HG02970 (cell line): ENCODE results near the gene FILIP1.
"Not testable (repeated sequence)": the region's sequence is repeated elsewhere in the genome, so short reads cannot be mapped to it uniquely, and the experiment has no call there.

Experiments
- ATAC-seq: cut with Tn5 transposase; IDR thresholded peaks from one replicate; pipeline ENCODE4 v1.9.1; 2021; ENCODE audit warnings: mild to moderate bottlenecking, moderate library complexity, moderate number of reproducible peaks; ENCODE audit not compliant: unreplicated experiment, low FRiP score

FILIP1 gene

GRCh38 chr6:75424618-75425548 lies 68.7 kb downstream of the FILIP1 start:
- no peak for ATAC-seq

DNA sequence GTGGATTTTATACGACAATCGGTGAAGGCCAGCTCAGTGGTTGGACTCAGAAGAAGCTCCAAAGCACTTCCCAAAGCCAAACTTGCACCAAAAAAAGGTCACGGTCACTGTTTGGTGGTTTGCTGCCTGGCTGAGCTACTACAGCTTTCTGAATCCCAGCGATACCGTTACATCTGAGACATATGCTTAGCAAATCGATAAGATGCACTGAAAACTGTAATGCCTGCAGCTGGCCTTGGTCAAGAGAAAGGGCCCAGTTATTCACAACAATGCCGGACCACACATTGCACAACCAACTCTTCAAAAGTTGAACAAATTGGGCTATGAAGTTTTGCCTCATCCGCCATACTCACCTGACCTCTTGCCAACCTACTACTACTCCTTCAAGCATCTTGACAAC lies 70.2 kb downstream of the FILIP1 start:
- ATAC-seq = no peak

DNA sequence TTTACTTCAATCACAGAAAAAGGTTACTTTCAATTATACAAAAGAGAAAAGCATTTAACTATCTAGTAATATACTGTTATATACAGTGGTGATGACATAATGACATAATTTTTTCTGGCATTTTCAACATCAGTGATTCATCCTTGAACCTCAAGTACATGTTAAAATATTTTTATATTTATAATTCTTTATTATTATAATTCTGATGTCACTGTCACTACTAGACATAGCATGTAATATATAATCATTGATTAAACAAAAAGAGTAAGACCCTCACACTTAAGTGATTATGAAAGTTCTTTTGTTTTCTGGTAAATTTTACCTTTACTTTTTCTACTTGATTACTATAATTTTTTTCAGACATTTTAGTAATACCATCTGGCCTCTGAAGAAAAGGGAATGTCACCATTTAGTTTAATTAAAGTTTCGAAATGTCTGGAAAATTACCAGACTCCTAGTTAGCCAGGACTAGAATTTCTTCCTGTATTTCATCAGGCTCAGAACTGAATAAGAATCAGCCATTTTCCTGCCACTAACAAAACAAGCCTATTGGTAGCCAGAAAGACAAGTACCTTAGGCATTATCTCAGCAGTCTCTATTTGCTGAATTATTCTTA lies 71.5 kb downstream of the FILIP1 start:
- ATAC-seq = no peak

DNA sequence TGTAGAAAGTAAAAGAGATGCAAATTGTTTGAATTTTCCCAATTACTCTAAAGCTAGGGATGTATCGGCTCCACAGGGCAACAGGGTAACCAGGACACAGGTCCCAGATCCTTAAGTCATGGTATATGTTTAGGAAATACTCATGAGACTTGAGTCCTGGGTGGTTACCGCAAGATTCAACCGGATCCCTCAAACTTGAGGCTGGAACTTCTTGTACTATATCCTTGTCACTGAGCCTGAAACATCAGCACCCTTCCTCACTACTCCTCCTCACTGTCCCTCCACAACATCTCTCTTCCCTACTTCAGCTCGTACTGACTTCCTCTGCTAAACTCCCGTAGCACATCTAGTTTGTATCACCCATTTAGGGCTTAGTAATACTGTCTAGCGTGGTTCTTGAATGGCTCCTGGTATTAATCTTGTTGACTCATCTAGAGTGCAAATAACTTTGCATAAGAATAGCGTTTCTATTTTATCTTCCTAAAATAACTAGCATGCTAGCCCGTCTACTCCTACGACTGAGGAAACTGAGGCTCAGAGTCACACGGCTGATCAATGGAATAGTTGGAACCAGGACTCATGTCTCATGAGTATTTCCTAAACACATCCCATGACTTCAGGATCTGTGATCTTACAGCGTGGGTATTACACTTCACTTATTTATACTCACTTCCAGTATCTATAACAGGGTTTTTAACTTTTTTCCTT lies 72.1 kb downstream of the FILIP1 start:
- ATAC-seq = no peak

- no peak for ATAC-seq
Measured at GRCh38 chr6:75419980-75420379, 73.6 kb downstream of the FILIP1 start.

DNA sequence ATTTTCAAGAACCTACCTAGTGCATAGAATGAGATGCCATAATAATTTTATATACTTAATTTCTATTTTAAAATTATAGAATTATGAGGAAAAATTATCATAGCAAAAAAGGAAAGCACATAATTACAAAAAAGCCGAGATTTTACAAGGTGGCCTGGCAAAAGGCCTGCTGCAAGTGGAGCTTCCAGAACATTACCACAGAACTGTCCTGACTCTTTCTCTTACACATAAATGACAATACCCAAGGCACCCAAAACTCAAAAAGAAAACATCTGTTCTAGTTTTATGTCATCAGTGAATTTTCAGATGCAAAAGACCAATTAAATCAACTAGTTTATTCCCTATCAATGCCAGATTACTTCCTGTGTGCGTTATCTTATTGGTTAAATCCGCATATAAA lies 74.2 kb downstream of the FILIP1 start:
- ATAC-seq = no peak

- peak; percentile 87 for ATAC-seq
Measured at GRCh38 chr6:75418233-75418632, 75.4 kb downstream of the FILIP1 start.

DNA sequence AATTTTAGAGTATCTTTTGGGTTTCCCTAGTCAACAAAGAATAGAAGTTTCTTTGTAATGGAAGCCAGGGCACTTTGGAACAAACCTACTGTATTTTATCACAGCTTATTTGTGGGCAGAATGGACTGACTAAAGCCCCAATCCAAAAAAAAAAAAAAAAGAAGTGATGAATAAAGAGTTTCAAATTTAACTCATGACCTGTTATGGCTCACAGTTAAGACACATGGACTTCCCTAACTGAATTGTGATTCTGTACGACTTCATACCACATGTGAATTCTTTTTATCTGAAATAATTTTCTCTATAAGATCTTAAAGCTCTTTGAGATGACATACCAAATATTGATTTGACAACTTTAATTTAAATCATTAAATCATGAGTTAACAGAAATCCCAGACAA lies 77.2 kb downstream of the FILIP1 start:
- no peak for ATAC-seq

DNA sequence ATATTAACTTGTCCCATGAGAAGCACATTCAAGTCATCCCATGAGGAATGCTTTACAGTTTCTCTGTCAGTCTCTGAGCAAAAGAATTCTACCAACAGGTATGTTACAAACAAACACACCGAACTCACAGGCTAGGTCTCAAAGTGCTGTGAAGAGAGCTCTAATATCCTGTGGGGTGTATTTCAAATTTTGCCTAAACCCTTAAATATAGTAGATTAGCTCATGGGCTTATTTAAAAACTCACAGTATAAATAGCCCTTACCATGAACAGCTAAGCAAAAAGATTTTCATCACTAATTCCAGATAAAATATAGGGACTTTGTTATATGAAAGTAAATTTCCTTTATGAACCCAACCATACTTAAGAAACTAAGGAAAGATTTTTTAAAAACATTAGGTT lies 77.8 kb downstream of the FILIP1 start:
- ATAC-seq = no peak

DNA sequence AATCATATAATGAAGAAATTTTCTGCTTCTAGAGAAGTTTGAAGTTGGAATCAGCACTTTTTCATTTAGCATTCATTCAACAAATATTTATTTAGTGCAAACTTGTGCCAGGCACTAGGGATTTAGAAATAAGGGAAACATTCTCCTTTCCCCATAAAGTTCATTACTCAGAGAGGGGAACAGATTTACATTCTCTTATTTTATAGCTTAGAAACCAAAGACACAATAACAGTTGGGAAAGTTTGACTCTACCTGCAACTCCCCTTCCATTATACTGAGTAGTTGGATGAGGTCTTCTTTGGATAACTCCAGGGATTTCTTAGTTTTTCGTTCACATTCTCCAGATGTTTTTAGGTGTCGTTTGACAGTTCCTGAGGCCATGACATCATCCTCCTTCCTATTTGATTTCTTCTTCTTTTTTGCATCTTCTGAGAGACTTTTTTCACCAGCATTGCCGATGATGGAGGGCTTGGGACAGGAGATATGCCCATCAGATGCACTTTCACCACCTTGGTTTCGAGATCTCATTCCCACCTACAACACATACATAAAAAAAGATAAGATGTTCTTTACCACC lies 79.1 kb downstream of the FILIP1 start:
- ATAC-seq = no peak

DNA sequence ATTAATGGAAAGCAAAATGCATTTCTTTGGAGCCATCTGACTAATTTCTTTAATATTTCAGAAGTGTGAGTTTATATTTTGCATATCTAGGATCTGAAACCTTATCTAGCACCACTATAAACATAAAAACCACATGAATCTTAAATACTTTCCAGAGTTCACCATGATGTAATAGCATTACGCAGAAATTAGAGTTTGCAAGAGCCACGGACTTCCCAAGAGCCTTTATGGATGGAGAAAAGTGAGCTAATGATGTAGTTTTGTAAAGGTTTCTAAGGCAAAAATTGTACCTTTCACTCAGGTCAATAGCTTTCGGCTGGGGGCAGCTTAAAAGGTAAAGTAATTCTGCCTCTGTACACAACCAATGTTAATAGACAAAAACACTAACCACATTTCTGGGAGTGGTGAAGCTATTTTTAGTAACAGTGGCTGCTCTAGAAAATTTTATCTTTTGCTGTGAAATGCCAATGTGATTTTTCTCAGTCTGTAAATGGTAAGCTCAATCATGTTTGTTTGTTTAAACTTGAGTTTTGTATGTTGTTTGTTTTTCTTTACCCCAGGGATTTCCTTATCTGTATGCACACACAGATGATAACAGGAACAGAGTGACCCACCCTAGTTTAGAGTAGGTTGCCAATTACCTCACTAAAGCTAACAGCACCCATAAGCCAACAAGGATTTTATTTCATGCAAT lies 80.5 kb downstream of the FILIP1 start:
- ATAC-seq = no peak

- ATAC-seq = not testable (repeated sequence)
Measured at GRCh38 chr6:75410564-75410963, 83.0 kb downstream of the FILIP1 start.

- ATAC-seq = no peak
Measured at GRCh38 chr6:75409928-75410327, 83.7 kb downstream of the FILIP1 start.

DNA sequence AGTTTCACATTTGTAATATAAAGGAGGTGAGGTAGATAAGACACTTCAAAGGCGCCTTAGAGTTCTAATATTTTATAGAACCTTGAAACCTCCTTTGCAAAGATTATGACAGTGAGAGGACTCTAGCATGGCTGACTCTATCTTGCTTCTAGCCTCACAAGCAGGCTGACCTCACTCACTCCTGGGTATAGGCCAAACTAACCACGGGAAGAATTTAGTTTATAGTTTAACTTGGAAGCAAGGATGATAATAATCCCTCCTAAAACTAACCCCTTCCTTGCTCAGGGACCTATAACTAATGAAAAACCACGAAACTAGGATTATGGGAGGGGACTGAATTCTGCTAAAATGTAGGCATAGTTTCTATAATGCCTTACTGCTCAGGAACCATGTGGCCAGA lies 84.3 kb downstream of the FILIP1 start:
- no peak for ATAC-seq

DNA sequence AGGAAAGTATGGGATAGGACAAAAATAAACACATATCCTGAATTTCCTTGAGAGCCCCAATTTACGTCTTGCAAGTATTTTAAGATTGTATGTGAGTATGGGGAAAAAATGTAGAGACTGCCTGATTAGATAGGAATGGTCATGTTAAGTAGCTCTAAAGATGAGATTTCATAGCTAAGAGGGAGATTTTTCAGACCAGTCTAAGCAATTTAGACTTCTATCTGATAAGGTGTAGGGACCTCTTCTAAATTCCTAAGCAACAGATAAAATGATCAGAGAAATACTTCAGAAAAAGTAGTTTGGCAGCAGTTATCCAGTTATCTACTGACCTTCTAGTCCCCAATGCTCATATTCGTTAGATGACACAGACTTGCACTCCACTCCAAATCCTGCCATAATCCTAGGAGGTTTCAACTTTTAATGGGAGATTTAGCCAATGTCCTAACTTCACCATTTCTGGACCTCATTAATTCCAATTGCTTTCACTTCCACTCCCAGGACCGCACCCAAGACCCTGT lies 90.0 kb downstream of the FILIP1 start:
- ATAC-seq = no peak

DNA sequence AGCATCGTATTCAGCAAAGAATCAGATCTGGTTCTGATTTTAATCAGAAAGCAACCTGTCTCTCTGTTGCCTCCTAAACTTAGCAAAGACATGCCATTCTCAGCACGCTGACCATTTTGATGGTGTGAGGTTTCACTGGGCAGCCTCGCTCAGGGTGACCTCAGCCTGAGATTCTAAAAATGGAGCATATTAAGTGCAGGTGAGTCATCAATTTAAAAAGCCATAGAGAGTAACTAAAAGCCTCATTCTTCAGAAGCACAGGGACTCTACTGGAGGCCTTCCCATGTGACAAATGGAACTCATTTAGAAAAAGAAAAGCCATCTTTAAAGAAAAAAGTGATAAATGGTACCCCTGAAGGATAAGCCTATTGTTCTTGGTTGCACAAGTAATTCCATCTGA lies 91.3 kb downstream of the FILIP1 start:
- no peak for ATAC-seq

DNA sequence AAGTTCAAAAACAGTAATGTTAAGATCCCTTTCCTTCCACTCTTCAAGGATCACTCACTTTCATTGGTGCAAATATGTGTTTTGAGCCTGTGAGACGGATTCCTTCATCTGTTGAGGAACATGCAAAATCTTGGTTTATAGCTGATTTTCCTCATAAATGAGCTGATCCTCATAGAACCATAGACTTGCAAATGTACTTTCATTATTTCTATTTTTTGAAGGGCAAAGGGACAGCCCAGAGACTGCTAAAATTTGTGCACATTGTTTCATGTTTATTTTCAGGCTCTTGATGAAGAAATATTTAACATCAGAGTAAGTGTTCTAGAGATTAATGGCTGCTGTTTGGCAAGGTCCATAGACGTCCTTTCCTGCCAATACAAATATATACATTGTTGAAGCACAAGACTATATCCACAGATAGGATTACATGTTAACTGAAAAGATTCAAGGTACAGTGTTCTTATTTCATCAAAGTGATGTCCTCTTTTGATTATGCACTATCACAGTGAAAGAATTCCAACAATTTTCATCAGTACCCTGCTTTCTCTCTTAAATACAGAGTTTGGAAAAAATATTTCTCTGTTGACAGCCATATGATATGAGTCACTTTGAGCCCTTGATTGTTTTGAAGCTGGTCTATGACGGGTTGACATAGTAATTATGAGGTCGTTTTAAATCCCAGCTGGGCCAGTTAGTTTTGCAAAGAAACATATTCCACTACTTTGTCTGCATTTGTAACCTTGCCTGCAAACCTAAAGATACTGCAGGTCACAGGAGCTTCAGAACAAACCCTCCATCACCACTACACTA lies 95.7 kb downstream of the FILIP1 start:
- ATAC-seq = no peak

DNA sequence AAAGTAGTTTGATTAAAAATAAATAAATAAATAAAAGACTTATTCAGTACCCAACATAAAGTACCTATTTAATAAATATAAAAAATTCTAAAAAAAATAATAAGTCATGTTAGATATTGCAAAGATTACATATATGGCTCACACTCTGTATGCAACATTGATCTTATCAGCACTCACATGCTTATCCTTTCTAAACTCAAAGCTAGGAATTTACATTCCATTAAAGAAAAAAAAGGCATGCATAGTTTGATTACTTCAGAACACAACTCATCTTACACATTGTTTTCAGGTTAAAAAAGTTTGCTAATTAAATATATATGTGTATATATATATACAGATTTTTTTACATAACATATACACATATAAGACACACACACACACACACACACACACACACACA lies 96.4 kb downstream of the FILIP1 start:
- ATAC-seq = no peak

- no peak for ATAC-seq
Measured at GRCh38 chr6:75396005-75396800, 97.4 kb downstream of the FILIP1 start.
